ENCODE data around the gene ZBTB42.

Gene ZBTB42

GRCh38 chr14:104771918-104772706 is 28.8 kb upstream of the ZBTB42 start:
- no peaks in the 10 kb centered on the region for H3K27me3 ChIP-seq (ENCODE audit: control insufficient read depth, insufficient read depth, low read length)
- H3K4me1 ChIP-seq, result peaks cover 5% of the 10 kb centered on the region
- H3K79me2 ChIP-seq, result no peaks in the 10 kb centered on the region
- H2AFZ ChIP-seq, result no peak overlapping the region
- no peaks in the 10 kb centered on the region for H3K36me3 ChIP-seq (ENCODE audit: control insufficient read depth, insufficient read depth, low read length)
- no peak overlapping the region for H3K4me2 ChIP-seq (ENCODE audit: low read length)
- no peak for TF ChIP-seq CTCF (IDR thresholded peaks at IDR 0.05)
- H3K4me3 ChIP-seq (ENCODE audit: low read depth, low read length), result no peak overlapping the region
- no peak overlapping the region for H3K27ac ChIP-seq
- no peak overlapping the region for H3K9ac ChIP-seq
- no peaks in the 10 kb centered on the region for H3K9me3 ChIP-seq (ENCODE audit: control insufficient read depth, low read length)

- no peak overlapping the region for H3K27ac ChIP-seq
- no peak overlapping the region for H3K4me2 ChIP-seq (ENCODE audit: low read length)
- no peaks in the 10 kb centered on the region for H3K79me2 ChIP-seq
- H3K9ac ChIP-seq, result no peak overlapping the region
- H3K27me3 ChIP-seq (ENCODE audit: control insufficient read depth, insufficient read depth, low read length), result no peaks in the 10 kb centered on the region
- no peaks in the 10 kb centered on the region for H3K9me3 ChIP-seq (ENCODE audit: control insufficient read depth, low read length)
- H2AFZ ChIP-seq, result no peak overlapping the region
- H3K4me3 ChIP-seq (ENCODE audit: low read depth, low read length), result no peak overlapping the region
- H3K4me1 ChIP-seq, result peaks cover 5% of the 10 kb centered on the region
- TF ChIP-seq CTCF (IDR thresholded peaks at IDR 0.05), result no peak
- no peaks in the 10 kb centered on the region for H3K36me3 ChIP-seq (ENCODE audit: control insufficient read depth, insufficient read depth, low read length)
Observed at GRCh38 chr14:104772707-104773504, 28.0 kb upstream of the ZBTB42 start.

- Histone ChIP-seq H3K36me3 (ENCODE audit: control insufficient read depth, insufficient read depth, low read length) (no peaks in the 10 kb centered on the region), H3K4me2 (ENCODE audit: low read length) (no peak overlapping the region), H3K4me1 (peaks cover 3% of the 10 kb centered on the region), H2AFZ (no peak overlapping the region), H3K27ac (no peak overlapping the region), H3K27me3 (ENCODE audit: control insufficient read depth, insufficient read depth, low read length) (no peaks in the 10 kb centered on the region), H3K79me2 (no peaks in the 10 kb centered on the region), H3K9me3 (ENCODE audit: control insufficient read depth, low read length) (no peaks in the 10 kb centered on the region), H3K9ac (no peak overlapping the region), H3K4me3 (ENCODE audit: low read depth, low read length) (no peak overlapping the region)
- TF ChIP-seq CTCF (IDR thresholded peaks at IDR 0.05), result no peak
Observed at GRCh38 chr14:104773505-104774452, 27.1 kb upstream of the ZBTB42 start.

GRCh38 chr14:104774453-104775072 is 26.3 kb upstream of the ZBTB42 start:
- Histone ChIP-seq H3K27ac (no peak overlapping the region), H3K4me2 (ENCODE audit: low read length) (no peak overlapping the region), H3K4me1 (no peaks in the 10 kb centered on the region), H3K9ac (no peak overlapping the region), H3K79me2 (no peaks in the 10 kb centered on the region), H3K36me3 (ENCODE audit: control insufficient read depth, insufficient read depth, low read length) (no peaks in the 10 kb centered on the region), H3K4me3 (ENCODE audit: low read depth, low read length) (no peak overlapping the region), H3K9me3 (ENCODE audit: control insufficient read depth, low read length) (no peaks in the 10 kb centered on the region), H3K27me3 (ENCODE audit: control insufficient read depth, insufficient read depth, low read length) (no peaks in the 10 kb centered on the region), H2AFZ (no peak overlapping the region)
- TF ChIP-seq CTCF (IDR thresholded peaks at IDR 0.05), result no peak

Measured in parathyroid adenoma (tissue), 2 donors.